Psoas muscle (tissue), 8 donors: ENCODE results near the gene GPAM. TPM values are rescaled to one million over a fixed set of nuclear protein-coding genes. Genes with fewer than 3 reads are reported as not detected.

ENCODE experiments used
- ATAC-seq, 4 donors: fragments of 200-7000 bp; cut with Tn5 transposase; one replicate each; pipeline ENCODE4 v1.9.1; 2020; ENCODE audit warnings: moderate library complexity in 3 of 4, mild to moderate bottlenecking in 2 of 4
- DNase-seq, 2 donors: peaks; one replicate each; pipeline ENCODE4 v3.0.0-alpha.2; 2020
- H3K27ac ChIP-seq: fragments of 200-600 bp; one replicate; pipeline ENCODE4 v1.8.0; 2022
- H3K27me3 ChIP-seq, 3 donors: fragments of 200-600 bp in 1 of 3; one replicate each; pipeline versions ENCODE4 v1.6.1 to v1.8.0; 2013 to 2022; ENCODE audit warnings: low read length in 2 of 3, mild to moderate bottlenecking in 2 of 3, moderate library complexity in 1 of 3; ENCODE audit not compliant: insufficient read depth in 3 of 3
- H3K36me3 ChIP-seq, 2 donors: fragments of 200-600 bp in 1 of 2; one replicate each; pipeline versions ENCODE4 v1.6.1 to v1.8.0; 2013 to 2022; ENCODE audit warnings: low read depth in 1 of 2, mild to moderate bottlenecking in 1 of 2, moderate library complexity in 1 of 2; ENCODE audit not compliant: insufficient read depth in 1 of 2
- H3K4me1 ChIP-seq: fragments of 200-600 bp; one replicate; pipeline ENCODE4 v1.8.0; 2022
- H3K4me3 ChIP-seq: fragments of 200-600 bp; one replicate; pipeline ENCODE4 v1.8.0; 2022; ENCODE audit warnings: mild to moderate bottlenecking
- H3K9me3 ChIP-seq: fragments of 200-600 bp; one replicate; pipeline ENCODE4 v1.8.0; 2022
- WGBS, 3 donors: extraction: QIAGEN DNeasy Blood & Tissue Kit; methylation state at CpG; one replicate each; pipeline versions ENCODE4 v1.1.6 to v1.1.7; 2013; 5-methylcytosine and 5-hydroxymethylcytosine counted together
- intact Hi-C, 2 donors: fragments of 100-400 bp; cut with DNase I; formaldehyde crosslinking; loops; one replicate each; pipeline versions ENCODE4 v1.11.0 to v1.14.2; 2022
- polyA plus RNA-seq, 3 donors: library from polyadenylated mRNA; stranded (reverse); fragments of 200-250 nt; gene quantifications; one replicate each; pipeline ENCODE4 v1.2.3, GENCODE V29; 2013
- total RNA-seq, 4 donors: library from RNA; stranded (reverse); fragmentation: NEBNext Ultra II Directional in 2 of 4; extraction: Animal tissue kit (Norgen Biotek cat#: 25700) in 2 of 4; gene quantifications; one replicate each; pipeline versions ENCODE4 v1.2.1 to v1.2.4, GENCODE V29; 2021 to 2023
- TF ChIP-seq, protein P1 (sequence below): fragments of 200-600 bp; IDR thresholded peaks from one replicate; pipeline ENCODE4 v1.8.0; 2022; ENCODE audit warnings: antibody characterized with exemption
- donor health status: healthy with polysubstance abuse.
- donor health status: DM: no; HTN: no; CAD: no; lungs with moderate emphysema.
- donor health status: Bipolar disorder and iron deficiency.
- donor health status: healthy.
- donor health status: DM: yes; HTN: yes; CAD: no.
- donor health status: DM: no; HTN: no; CAD: no.
- donor health status: DM: no; HTN: no; CAD: no.
- donor health status: DM: yes; HTN: yes; CAD: no.

The GPAM gene
- total and polyA plus RNA-seq, 7 donors, result 3.2 to 20.1 (median 11.9) TPM

DNA sequence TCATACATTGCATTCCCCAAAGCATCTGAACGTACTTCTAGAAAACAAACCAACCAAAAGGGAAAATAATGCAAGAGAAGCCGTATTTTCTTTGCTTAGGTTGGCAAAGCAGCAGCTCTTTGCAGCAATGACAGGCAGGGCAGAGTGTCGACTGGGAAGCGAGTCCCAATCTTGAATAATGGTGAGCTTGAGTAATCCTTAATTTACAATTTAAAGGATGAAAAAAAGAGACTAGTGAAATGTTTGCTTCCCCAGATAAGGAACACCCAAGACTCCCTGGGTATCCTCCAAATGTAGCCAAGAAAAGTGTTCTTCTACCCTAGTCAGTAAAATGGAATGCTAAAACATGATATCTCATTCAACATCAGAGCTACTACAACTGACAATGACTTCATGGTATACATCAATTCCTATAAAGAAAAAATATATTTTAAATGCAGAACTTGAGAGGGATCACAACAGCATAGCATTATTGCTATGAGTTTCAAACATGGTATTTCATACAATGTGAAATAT is 32.0 kb downstream of the GPAM start:
- TF ChIP-seq, protein P1, sequence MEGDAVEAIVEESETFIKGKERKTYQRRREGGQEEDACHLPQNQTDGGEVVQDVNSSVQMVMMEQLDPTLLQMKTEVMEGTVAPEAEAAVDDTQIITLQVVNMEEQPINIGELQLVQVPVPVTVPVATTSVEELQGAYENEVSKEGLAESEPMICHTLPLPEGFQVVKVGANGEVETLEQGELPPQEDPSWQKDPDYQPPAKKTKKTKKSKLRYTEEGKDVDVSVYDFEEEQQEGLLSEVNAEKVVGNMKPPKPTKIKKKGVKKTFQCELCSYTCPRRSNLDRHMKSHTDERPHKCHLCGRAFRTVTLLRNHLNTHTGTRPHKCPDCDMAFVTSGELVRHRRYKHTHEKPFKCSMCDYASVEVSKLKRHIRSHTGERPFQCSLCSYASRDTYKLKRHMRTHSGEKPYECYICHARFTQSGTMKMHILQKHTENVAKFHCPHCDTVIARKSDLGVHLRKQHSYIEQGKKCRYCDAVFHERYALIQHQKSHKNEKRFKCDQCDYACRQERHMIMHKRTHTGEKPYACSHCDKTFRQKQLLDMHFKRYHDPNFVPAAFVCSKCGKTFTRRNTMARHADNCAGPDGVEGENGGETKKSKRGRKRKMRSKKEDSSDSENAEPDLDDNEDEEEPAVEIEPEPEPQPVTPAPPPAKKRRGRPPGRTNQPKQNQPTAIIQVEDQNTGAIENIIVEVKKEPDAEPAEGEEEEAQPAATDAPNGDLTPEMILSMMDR, result no peak
- intact Hi-C loops, result no loop called here
- 91 to 96% (median 95%) methylated on average over 4 of the region's 4 CpGs for WGBS, 3 donors
- DNase-seq, result no peak
- H3K9me3 ChIP-seq, result no peaks in the 10 kb centered on the region
- no peak overlapping the region for H3K27ac ChIP-seq
- H3K27me3 ChIP-seq, result no peaks in the 10 kb centered on the region
- H3K4me3 ChIP-seq, result no peak overlapping the region
- no peak for ATAC-seq
- H3K4me1 ChIP-seq, result no peaks in the 10 kb centered on the region
- H3K36me3 ChIP-seq, result peaks cover 11 to 74% of the 10 kb centered on the region in 2 donors

DNA sequence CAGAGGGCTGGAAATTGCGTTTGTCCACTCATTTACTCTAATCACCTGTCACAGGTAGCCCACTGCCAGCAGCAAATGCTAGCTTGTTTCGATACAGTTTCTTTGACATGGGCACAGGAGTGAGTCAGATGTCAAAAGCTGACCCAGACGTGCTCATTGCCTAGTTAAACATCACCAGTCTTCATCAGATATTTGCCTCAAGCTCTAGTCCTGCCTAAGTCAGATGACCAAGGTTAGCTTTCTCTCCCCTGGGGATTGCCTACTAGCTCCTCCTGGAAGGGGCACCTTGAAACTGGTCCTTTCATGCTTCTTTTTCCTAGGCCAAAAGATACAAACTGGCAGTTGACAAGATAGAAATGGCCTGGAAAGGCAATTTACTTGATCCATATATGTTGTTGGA is 35.2 kb downstream of the GPAM start:
- Histone ChIP-seq H3K4me1 (no peaks in the 10 kb centered on the region), H3K4me3 (no peak overlapping the region), H3K27me3 (no peaks in the 10 kb centered on the region), H3K9me3 (no peaks in the 10 kb centered on the region), H3K27ac (no peak overlapping the region), H3K36me3 (peaks cover 7 to 42% of the 10 kb centered on the region in 2 donors)
- TF ChIP-seq, protein P1, result no peak
- 85 to 91% (median 85%) methylated on average over 3 of the region's 3 CpGs for WGBS, 3 donors
- no peak for ATAC-seq
- no peak for DNase-seq
- intact Hi-C loops, result no loop called here

DNA sequence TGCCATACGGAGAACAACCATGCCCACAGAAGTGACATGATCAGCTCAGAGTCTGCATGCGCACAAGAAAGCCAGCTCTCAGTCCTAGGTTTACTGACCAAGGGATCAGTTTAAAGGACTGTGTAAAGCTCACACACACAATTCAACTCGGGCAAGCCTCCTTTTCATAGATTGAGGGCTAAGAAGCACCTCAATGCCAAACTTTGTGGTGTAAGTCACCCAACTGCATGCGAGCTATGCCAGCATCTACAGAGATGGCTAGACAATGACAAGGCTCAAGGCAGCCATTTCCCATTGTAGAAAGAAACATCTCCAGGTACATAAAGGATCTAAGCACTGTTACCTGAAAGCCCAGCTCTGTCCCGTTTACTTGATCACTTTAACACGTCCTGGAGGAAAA is 36.8 kb downstream of the GPAM start:
- Histone ChIP-seq H3K4me3 (no peak overlapping the region), H3K27ac (no peak overlapping the region), H3K4me1 (no peaks in the 10 kb centered on the region), H3K9me3 (no peaks in the 10 kb centered on the region), H3K36me3 (peaks cover 7 to 26% of the 10 kb centered on the region in 2 donors), H3K27me3 (no peaks in the 10 kb centered on the region)
- WGBS, 3 donors, result 85 to 92% (median 88%) methylated on average over 6 of the region's 6 CpGs
- ATAC-seq, result no peak
- no peak for DNase-seq
- intact Hi-C loops, result no loop called here
- TF ChIP-seq, protein P1, result no peak

DNA sequence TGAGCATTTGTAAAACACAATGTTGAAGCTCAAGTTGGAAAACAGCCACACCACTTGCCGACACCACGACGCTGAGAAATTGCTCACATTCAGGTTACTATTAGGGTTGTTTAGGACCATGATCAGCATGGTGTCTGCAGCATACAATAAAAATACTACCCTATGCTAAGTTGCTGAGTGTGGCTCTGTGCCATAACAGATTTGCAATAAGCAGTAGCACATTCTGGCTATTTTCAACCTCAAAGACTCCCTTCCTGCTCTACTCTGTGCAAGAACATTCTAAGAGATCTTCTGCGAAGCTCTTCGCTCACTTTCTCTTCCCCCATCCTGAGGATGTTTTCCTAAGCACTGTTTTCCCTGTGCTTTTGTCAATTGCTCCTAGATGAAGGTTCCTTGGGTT is 38.3 kb downstream of the GPAM start:
- H3K27ac ChIP-seq, result no peak overlapping the region
- H3K27me3 ChIP-seq, result no peaks in the 10 kb centered on the region
- no peaks in the 10 kb centered on the region for H3K9me3 ChIP-seq
- no peak for ATAC-seq
- H3K36me3 ChIP-seq, result peaks cover 4 to 16% of the 10 kb centered on the region in 2 donors
- intact Hi-C loops, result no loop called here
- DNase-seq, result no peak
- no peak overlapping the region for H3K4me3 ChIP-seq
- WGBS, 3 donors, result 83 to 85% (median 84%) methylated on average over 5 of the region's 5 CpGs
- H3K4me1 ChIP-seq, result no peaks in the 10 kb centered on the region
- TF ChIP-seq, protein P1, result no peak

DNA sequence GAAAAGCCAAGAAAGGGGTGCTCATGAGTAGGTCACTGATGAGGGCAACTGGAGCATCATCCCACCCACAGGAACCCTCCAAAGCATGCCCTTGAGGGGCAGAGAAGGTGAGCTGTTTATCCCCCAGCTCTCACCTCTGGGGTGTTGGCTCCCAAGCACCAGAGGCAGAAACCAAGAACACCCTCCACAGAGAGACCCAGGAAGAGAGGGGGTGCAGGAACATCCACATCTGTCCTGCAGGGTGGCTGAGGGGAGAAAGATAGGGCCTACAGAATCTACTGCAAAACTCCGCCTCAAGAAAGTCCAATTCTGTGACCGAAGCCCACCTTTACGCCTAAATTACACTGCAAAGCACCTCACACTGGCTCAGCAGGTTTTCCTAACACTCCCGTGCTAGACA is 40.1 kb downstream of the GPAM start:
- H3K4me1 ChIP-seq, result no peaks in the 10 kb centered on the region
- H3K27me3 ChIP-seq, result no peaks in the 10 kb centered on the region
- H3K36me3 ChIP-seq, result peaks cover 0 to 4% of the 10 kb centered on the region in 2 donors
- no peak for ATAC-seq
- H3K4me3 ChIP-seq, result no peak overlapping the region
- 82 to 92% (median 88%) methylated on average over 4 of the region's 4 CpGs for WGBS, 3 donors
- TF ChIP-seq, protein P1, result no peak
- intact Hi-C loops, result no loop called here
- DNase-seq, result no peak
- no peak overlapping the region for H3K27ac ChIP-seq
- H3K9me3 ChIP-seq, result no peaks in the 10 kb centered on the region
